ENCODE data around the gene SULF2. TPM values are rescaled to one million over a fixed set of nuclear protein-coding genes. Genes with fewer than 3 reads are reported as not detected.

SULF2 gene
- total RNA-seq, 2 donors from 2014 or later: 75.7 to 146 TPM

GRCh38 chr20:47736570-47737152, 48.6 kb downstream of the SULF2 start:
- no peaks in the 10 kb centered on the region for H3K9me3 Mint-ChIP-seq
- H3K4me3 Mint-ChIP-seq: no peak overlapping the region
- Histone ChIP-seq H3K4me3 (ENCODE audit: low read length) (no peak overlapping the region), H3K9me3 (ENCODE audit: control insufficient read depth, low read length) (no peaks in the 10 kb centered on the region), H3K4me1 (ENCODE audit: control insufficient read depth, insufficient read depth, low read length) (no peaks in the 10 kb centered on the region), H3K9ac (ENCODE audit: extremely low read depth, low read length, poor library complexity, severe bottlenecking) (no peak overlapping the region), H3K36me3 (ENCODE audit: control insufficient read depth, insufficient read depth, low read length) (peaks cover 68% of the 10 kb centered on the region), H3K27me3 (ENCODE audit: control insufficient read depth, insufficient read depth, low read length, poor library complexity, severe bottlenecking) (no peaks in the 10 kb centered on the region), H3K27ac (ENCODE audit: low read depth, low read length) (no peak overlapping the region)
- TF ChIP-seq CTCF (conservative IDR thresholded peaks at IDR 0.05): no peak
- H3K4me1 Mint-ChIP-seq: no peaks in the 10 kb centered on the region
- 96 to 97% methylated on average over 13 to 26 of the region's 26 CpGs for WGBS, 2 experiments (ENCODE audit: insufficient coverage in 1 of 2, insufficient read length in 1 of 2)
- DNase-seq: no peak
- H3K27me3 Mint-ChIP-seq (ENCODE audit: insufficient read depth): no peaks in the 10 kb centered on the region
- H3K36me3 Mint-ChIP-seq (ENCODE audit: low read depth): peaks cover 59% of the 10 kb centered on the region
- H3K27ac Mint-ChIP-seq: no peak overlapping the region

- H3K9ac ChIP-seq (ENCODE audit: extremely low read depth, low read length, poor library complexity, severe bottlenecking): no peak overlapping the region
- peaks cover 75% of the 10 kb centered on the region for H3K36me3 ChIP-seq (ENCODE audit: control insufficient read depth, insufficient read depth, low read length)
- H3K27ac Mint-ChIP-seq: no peak overlapping the region
- no peak overlapping the region for H3K27ac ChIP-seq (ENCODE audit: low read depth, low read length)
- H3K9me3 ChIP-seq (ENCODE audit: control insufficient read depth, low read length): no peaks in the 10 kb centered on the region
- H3K4me1 Mint-ChIP-seq: no peaks in the 10 kb centered on the region
- H3K9me3 Mint-ChIP-seq: no peaks in the 10 kb centered on the region
- peaks cover 66% of the 10 kb centered on the region for H3K36me3 Mint-ChIP-seq (ENCODE audit: low read depth)
- TF ChIP-seq CTCF (conservative IDR thresholded peaks at IDR 0.05): no peak
- H3K4me3 ChIP-seq (ENCODE audit: low read length): no peak overlapping the region
- WGBS, 2 experiments (ENCODE audit: insufficient coverage in 1 of 2, insufficient read length in 1 of 2): 73 to 90% methylated on average over 3 to 17 of the region's 17 CpGs
- no peak for DNase-seq
- H3K27me3 Mint-ChIP-seq (ENCODE audit: insufficient read depth): no peaks in the 10 kb centered on the region
- no peak overlapping the region for H3K4me3 Mint-ChIP-seq
- H3K27me3 ChIP-seq (ENCODE audit: control insufficient read depth, insufficient read depth, low read length, poor library complexity, severe bottlenecking): no peaks in the 10 kb centered on the region
- no peaks in the 10 kb centered on the region for H3K4me1 ChIP-seq (ENCODE audit: control insufficient read depth, insufficient read depth, low read length)
Measured at GRCh38 chr20:47735412-47736400, 49.6 kb downstream of the SULF2 start.

DNA sequence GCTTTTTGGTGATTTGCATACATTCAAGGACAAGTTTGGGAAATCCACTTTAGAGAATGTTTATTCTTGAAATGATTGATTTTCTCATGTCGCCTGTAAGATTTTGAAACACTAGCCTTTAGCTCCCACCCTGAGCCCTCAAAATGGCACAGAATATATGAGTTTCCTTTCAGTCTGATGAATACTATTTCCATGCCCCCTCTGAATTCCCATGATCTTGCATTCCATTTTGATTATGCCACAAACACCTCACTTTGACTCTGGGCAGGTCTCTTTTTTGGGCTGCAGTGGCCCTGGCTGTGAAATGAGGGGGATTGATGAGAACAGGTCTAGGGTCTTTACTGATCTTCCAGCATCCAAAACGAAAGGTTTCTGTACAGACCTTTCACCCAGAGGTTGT, 50.4 kb downstream of the SULF2 start:
- H3K4me1 Mint-ChIP-seq: no peaks in the 10 kb centered on the region
- H3K9ac ChIP-seq (ENCODE audit: extremely low read depth, low read length, poor library complexity, severe bottlenecking): no peak overlapping the region

More for the DNA sequence above, 50.4 kb downstream of the SULF2 start:
- Histone ChIP-seq H3K36me3 (ENCODE audit: control insufficient read depth, insufficient read depth, low read length) (peaks cover 72% of the 10 kb centered on the region), H3K27ac (ENCODE audit: low read depth, low read length) (no peak overlapping the region), H3K27me3 (ENCODE audit: control insufficient read depth, insufficient read depth, low read length, poor library complexity, severe bottlenecking) (no peaks in the 10 kb centered on the region), H3K4me3 (ENCODE audit: low read length) (no peak overlapping the region), H3K4me1 (ENCODE audit: control insufficient read depth, insufficient read depth, low read length) (no peaks in the 10 kb centered on the region), H3K9me3 (ENCODE audit: control insufficient read depth, low read length) (no peaks in the 10 kb centered on the region)
- WGBS, 2 experiments (ENCODE audit: insufficient coverage in 1 of 2, insufficient read length in 1 of 2): 90 to 94% methylated on average over 2 of the region's 2 CpGs
- no peak overlapping the region for H3K27ac Mint-ChIP-seq
- H3K4me3 Mint-ChIP-seq: no peak overlapping the region
- peaks cover 71% of the 10 kb centered on the region for H3K36me3 Mint-ChIP-seq (ENCODE audit: low read depth)
- no peaks in the 10 kb centered on the region for H3K27me3 Mint-ChIP-seq (ENCODE audit: insufficient read depth)
- no peak for TF ChIP-seq CTCF (conservative IDR thresholded peaks at IDR 0.05)
- no peaks in the 10 kb centered on the region for H3K9me3 Mint-ChIP-seq
- no peak for DNase-seq

Measured in endodermal cell (in vitro differentiated cells).